C4-2B (cell line): Measurements from ENCODE around the gene NDUFB3.

Experiments
- CTCF ChIP-seq: fragments of 450-650 bp; conservative IDR thresholded peaks from 2 replicates; pipeline ENCODE4 v1.5.1; 2017; ENCODE audit warnings: mild to moderate bottlenecking
- ZFX ChIP-seq: fragments of 450-650 bp; IDR thresholded peaks from 2 replicates; pipeline ENCODE4 v1.6.1; 2017

- TF ChIP-seq CTCF (no peak), ZFX (peak; percentile 84)
Observed at GRCh38 chr2:201116115-201116958, 44.5 kb downstream of the NDUFB3 start, which contains the start of gene CFLAR.
